ENCODE measurements around the gene PALB2.

PALB2 gene

GRCh38 chr16:23575834-23576233 lies 65.3 kb downstream of the PALB2 start:
- H3K4me2 ChIP-seq (ENCODE audit: low read length): no peak overlapping the region
- no peaks in the 10 kb centered on the region for H3K79me2 ChIP-seq (ENCODE audit: low read length)
- no peak overlapping the region for H3K4me3 ChIP-seq (ENCODE audit: low read length)
- H3K4me1 ChIP-seq (ENCODE audit: low read length): peaks cover 13% of the 10 kb centered on the region
- no peak overlapping the region for H2AFZ ChIP-seq (ENCODE audit: low read depth, low read length)
- peaks cover 37% of the 10 kb centered on the region for H3K36me3 ChIP-seq (replicated peaks; ENCODE audit: low read depth, low read length)
- H3K27me3 ChIP-seq (ENCODE audit: low read depth, low read length): no peaks in the 10 kb centered on the region
- no peak for TF ChIP-seq CTCF (IDR thresholded peaks at IDR 0.05; ENCODE audit: low read depth, low read length)
- no peak for TF ChIP-seq EZH2phosphoT487 (IDR thresholded peaks at IDR 0.05; ENCODE audit: low read depth)
- no peaks in the 10 kb centered on the region for H4K20me1 ChIP-seq (ENCODE audit: insufficient read depth, low read length)
- no peaks in the 10 kb centered on the region for H3K9me3 ChIP-seq (ENCODE audit: insufficient read depth, low read length)
- H3K9ac ChIP-seq (ENCODE audit: low read length): no peak overlapping the region
- H3K27ac ChIP-seq (ENCODE audit: low read length): no peak overlapping the region

DNA sequence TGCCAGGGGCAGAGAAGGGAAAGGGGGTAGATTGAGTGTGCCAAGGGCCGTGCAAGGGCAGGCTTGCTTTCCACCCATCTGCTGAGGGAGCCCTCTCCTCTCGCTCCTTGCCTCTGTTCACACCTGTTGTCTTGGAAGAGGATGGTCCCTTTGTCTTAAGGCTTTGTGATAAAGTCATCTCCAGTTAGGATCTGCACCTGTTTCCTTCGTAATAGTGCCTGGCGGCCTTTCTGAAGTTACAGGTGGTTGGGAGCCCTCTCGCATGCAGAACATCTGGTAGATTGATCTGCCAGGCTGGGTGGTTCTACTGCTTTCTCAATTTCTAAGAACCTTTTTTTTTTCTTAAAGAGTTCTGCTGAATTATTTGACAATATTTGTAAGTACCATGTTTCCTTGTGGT lies 67.3 kb downstream of the PALB2 start:
- peaks cover 28% of the 10 kb centered on the region for H3K4me1 ChIP-seq (ENCODE audit: low read length)
- no peak overlapping the region for H3K9ac ChIP-seq (ENCODE audit: low read length)
- H4K20me1 ChIP-seq (ENCODE audit: insufficient read depth, low read length): no peaks in the 10 kb centered on the region
- H3K79me2 ChIP-seq (ENCODE audit: low read length): no peaks in the 10 kb centered on the region
- no peaks in the 10 kb centered on the region for H3K9me3 ChIP-seq (ENCODE audit: insufficient read depth, low read length)
- H3K27me3 ChIP-seq (ENCODE audit: low read depth, low read length): no peaks in the 10 kb centered on the region
- H3K36me3 ChIP-seq (replicated peaks; ENCODE audit: low read depth, low read length): peaks cover 40% of the 10 kb centered on the region
- TF ChIP-seq EZH2phosphoT487 (IDR thresholded peaks at IDR 0.05; ENCODE audit: low read depth) (no peak), CTCF (IDR thresholded peaks at IDR 0.05; ENCODE audit: low read depth, low read length) (no peak)
- H3K4me2 ChIP-seq (ENCODE audit: low read length): no peak overlapping the region
- no peak overlapping the region for H2AFZ ChIP-seq (ENCODE audit: low read depth, low read length)
- H3K27ac ChIP-seq (ENCODE audit: low read length): no peak overlapping the region
- no peak overlapping the region for H3K4me3 ChIP-seq (ENCODE audit: low read length)

DNA sequence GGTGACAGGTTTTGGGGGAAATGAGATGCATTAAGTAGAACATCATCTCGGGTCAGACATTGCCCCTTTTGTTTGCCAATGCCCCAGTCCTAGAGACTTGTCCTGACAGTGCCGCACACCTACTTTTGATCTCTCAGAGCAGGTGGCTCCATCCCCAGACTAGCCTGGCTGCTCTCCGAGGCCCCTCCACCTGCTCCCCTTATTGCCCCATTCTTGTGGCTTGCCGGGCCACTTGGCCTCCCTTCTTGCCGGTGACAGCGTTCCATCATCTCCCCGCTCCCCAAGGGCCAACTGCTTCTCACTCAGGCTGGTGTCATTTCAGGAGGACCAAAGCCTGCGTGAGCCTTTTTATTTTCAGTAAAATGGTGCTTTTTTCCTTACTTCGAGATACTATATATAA lies 68.7 kb downstream of the PALB2 start:
- Histone ChIP-seq H3K27ac (ENCODE audit: low read length) (no peak overlapping the region), H3K9me3 (ENCODE audit: insufficient read depth, low read length) (no peaks in the 10 kb centered on the region), H3K27me3 (ENCODE audit: low read depth, low read length) (no peaks in the 10 kb centered on the region), H3K79me2 (ENCODE audit: low read length) (no peaks in the 10 kb centered on the region), H3K9ac (ENCODE audit: low read length) (no peak overlapping the region), H3K4me1 (ENCODE audit: low read length) (peaks cover 28% of the 10 kb centered on the region), H4K20me1 (ENCODE audit: insufficient read depth, low read length) (no peaks in the 10 kb centered on the region), H3K36me3 (replicated peaks; ENCODE audit: low read depth, low read length) (peaks cover 39% of the 10 kb centered on the region), H2AFZ (ENCODE audit: low read depth, low read length) (no peak overlapping the region), H3K4me2 (ENCODE audit: low read length) (no peak overlapping the region), H3K4me3 (ENCODE audit: low read length) (no peak overlapping the region)
- TF ChIP-seq CTCF (IDR thresholded peaks at IDR 0.05; ENCODE audit: low read depth, low read length): no peak
- no peak for TF ChIP-seq EZH2phosphoT487 (IDR thresholded peaks at IDR 0.05; ENCODE audit: low read depth)

DNA sequence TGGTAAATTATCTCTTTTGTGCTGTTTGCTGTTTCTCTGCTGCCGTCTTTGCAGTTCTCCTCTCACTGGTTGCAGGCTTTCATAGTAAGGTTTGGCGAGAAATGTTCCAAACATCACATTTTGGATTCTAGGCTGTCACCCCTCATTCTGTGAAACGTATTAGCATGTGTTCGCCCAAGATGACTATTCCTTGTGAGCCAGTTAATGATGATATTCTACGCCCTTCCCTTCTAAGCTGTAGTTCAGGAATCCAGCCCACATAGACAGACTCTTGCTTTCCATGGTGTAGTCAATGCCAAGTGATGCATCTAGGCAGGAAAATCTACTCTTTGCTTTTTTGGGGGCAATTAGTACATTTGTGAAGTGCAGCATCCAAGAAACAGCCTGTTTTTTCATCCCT lies 69.2 kb downstream of the PALB2 start:
- peaks cover 28% of the 10 kb centered on the region for H3K4me1 ChIP-seq (ENCODE audit: low read length)
- no peak overlapping the region for H3K9ac ChIP-seq (ENCODE audit: low read length)
- peaks cover 42% of the 10 kb centered on the region for H3K36me3 ChIP-seq (replicated peaks; ENCODE audit: low read depth, low read length)
- H2AFZ ChIP-seq (ENCODE audit: low read depth, low read length): no peak overlapping the region
- no peak overlapping the region for H3K4me2 ChIP-seq (ENCODE audit: low read length)
- no peaks in the 10 kb centered on the region for H3K27me3 ChIP-seq (ENCODE audit: low read depth, low read length)
- H3K9me3 ChIP-seq (ENCODE audit: insufficient read depth, low read length): no peaks in the 10 kb centered on the region
- no peak overlapping the region for H3K4me3 ChIP-seq (ENCODE audit: low read length)
- TF ChIP-seq EZH2phosphoT487 (IDR thresholded peaks at IDR 0.05; ENCODE audit: low read depth) (no peak), CTCF (IDR thresholded peaks at IDR 0.05; ENCODE audit: low read depth, low read length) (no peak)
- H3K79me2 ChIP-seq (ENCODE audit: low read length): no peaks in the 10 kb centered on the region
- no peaks in the 10 kb centered on the region for H4K20me1 ChIP-seq (ENCODE audit: insufficient read depth, low read length)
- H3K27ac ChIP-seq (ENCODE audit: low read length): peak overlapping the region; percentile 77

All from OCI-LY3 (cell line).